PC-3 (cell line): ENCODE results near the gene PARP6.

Experiments
- CTCF ChIP-seq: fragments of 300-600 bp; sonication (generic); conservative IDR thresholded peaks from 2 replicates; pipeline ENCODE4 v1.5.1; 2017; ENCODE audit warnings: antibody characterized with exemption, low read depth, mild to moderate bottlenecking, low read length
- EZH2 ChIP-seq: fragments of 300-600 bp; sonication (generic); IDR thresholded peaks from one replicate; pipeline ENCODE4 v1.6.1; 2017; ENCODE audit warnings: antibody characterized with exemption, mild to moderate bottlenecking, low read length; ENCODE audit not compliant: unreplicated experiment

GRCh38 chr15:72229076-72229946 lies 43.0 kb downstream of the PARP6 start:
- no peak for TF ChIP-seq CTCF
- TF ChIP-seq EZH2 = no peak
